ENCODE measurements around the gene CEP290.
A peak's percentile ranks its signal among the peaks of the same experiment; 100 is the strongest.

CEP290 gene

GRCh38 chr12:88141774-88142609 lies at the start of gene CEP290, which contains the start of gene TMTC3:
TSS of gene CEP290 (minus strand) at chr12:88142088. CDS start at chr12:88141307, 781 bp downstream.
TSS of gene TMTC3 (plus strand) at chr12:88142307. CDS start at chr12:88148316, 6,009 bp downstream.
- ChIA-PET CTCF (interaction anchor here (0.7 kb wide), 1 partner anchor 607 kb away, joined by 3 read pairs; no protein-coding TSS in a partner anchor), POLR2A (ENCODE audit: low non-redundant PET) (no interaction called here)
- no peak for TF ChIP-seq CTCF (conservative IDR thresholded peaks at IDR 0.05; ENCODE audit: low read depth)
- DNase-seq (ENCODE audit: low spot score) = peak; percentile 90
- H3K27ac ChIP-seq = peak within 1 kb of the TSS; percentile 90

DNA sequence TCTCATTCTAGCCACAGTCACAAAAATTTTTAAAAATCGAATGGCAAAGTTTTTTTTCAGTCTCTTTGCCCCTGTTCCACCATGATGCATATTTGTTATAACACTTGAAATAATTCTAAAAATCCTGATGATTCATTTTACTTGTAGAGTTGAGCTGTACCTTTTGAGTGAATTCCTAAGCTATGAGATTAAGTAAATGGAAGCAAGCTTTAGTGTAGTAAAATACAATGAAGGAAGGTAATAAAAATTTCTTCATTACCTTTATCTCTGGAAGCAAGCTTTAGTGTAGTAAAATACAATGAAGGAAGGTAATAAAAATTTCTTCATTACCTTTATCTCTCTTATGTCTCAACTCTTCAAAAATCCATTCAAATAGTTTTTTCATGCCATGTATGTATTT lies 46.3 kb upstream of the CEP290 start:
- no peak for TF ChIP-seq CTCF (conservative IDR thresholded peaks at IDR 0.05; ENCODE audit: low read depth)
- peak; percentile 12 for DNase-seq (ENCODE audit: low spot score)
- ChIA-PET POLR2A (ENCODE audit: low non-redundant PET) (no interaction called here), CTCF (interaction anchor here (1.1 kb wide), 1 partner anchor 773 kb away, joined by 3 read pairs; no protein-coding TSS in a partner anchor)
- no peak overlapping the region for H3K27ac ChIP-seq

DNA sequence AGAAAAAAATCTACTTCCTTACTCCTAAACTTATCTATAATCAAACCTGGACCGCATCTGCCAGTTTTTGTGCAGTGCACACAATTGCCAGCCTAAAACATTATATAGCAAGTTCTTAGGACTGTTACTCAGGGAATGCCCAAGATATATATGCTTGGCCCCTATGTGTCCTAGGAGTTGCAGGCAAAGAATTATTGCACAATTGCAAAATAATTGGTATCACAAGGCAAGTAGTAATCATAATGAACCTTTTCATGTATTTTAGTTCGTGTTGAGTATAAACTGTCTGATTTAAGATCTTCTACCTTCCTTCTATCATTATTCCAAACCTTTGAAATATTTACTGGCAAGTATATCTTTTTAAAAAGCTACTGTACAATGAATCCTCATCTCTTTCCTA lies 45.7 kb upstream of the CEP290 start:
- CTCF ChIA-PET = interaction anchor here (1.1 kb wide), 1 partner anchor 774 kb away, joined by 3 read pairs; no protein-coding TSS in a partner anchor
- no peak for DNase-seq (ENCODE audit: low spot score)
- H3K27ac ChIP-seq = no peak overlapping the region
- POLR2A ChIA-PET (ENCODE audit: low non-redundant PET) = no interaction called here
- TF ChIP-seq CTCF (conservative IDR thresholded peaks at IDR 0.05; ENCODE audit: low read depth) = no peak

DNA sequence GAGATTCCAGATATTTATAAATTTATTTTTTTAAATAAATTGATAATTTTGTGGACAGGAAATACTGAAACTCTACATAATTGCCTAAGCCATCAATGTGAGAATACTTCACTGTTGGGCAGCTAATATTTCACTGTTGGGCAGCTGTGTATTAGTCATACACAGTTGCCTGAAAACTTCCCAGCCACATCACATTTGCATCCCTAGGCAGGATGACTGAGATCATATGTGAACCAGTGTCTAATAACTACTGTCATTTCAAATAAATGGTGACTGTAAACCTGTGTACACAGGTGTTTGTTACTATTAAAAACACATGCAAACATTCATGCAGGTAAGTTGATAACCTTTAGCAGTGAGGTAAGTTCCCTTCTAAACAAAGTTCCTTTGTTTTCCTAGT lies 44.1 kb upstream of the CEP290 start:
- CTCF ChIA-PET = interaction anchor here (0.6 kb wide), 1 partner anchor 93 kb away, joined by 5 read pairs; no protein-coding TSS in a partner anchor
- H3K27ac ChIP-seq = no peak overlapping the region
- TF ChIP-seq CTCF (conservative IDR thresholded peaks at IDR 0.05; ENCODE audit: low read depth) = no peak
- POLR2A ChIA-PET (ENCODE audit: low non-redundant PET) = no interaction called here
- peak; percentile 53 for DNase-seq (ENCODE audit: low spot score)

DNA sequence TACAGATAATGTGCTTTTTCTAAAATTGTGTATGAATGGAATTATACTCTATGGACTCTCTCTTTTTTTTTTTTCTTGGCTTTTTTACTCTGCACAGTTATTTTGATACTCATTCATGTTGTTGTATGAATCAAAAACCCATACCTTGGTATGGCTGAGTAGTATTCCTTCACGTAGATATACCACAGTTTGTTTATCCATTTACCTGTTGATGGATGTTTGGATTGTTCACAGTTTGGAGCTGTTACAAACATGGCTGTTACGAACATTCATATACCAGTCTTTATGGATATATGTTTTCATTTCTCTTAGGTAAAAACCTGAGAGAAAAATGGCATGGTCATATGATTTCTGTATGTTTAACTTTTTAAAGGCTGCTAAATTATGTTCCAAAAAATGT lies 43.4 kb upstream of the CEP290 start:
- no peak overlapping the region for H3K27ac ChIP-seq
- ChIA-PET POLR2A (ENCODE audit: low non-redundant PET) (no interaction called here), CTCF (interaction anchor here (0.6 to 0.7 kb wide), 2 partner anchors 30 to 94 kb away, joined by 5 to 6 read pairs; no protein-coding TSS in a partner anchor)
- TF ChIP-seq CTCF (conservative IDR thresholded peaks at IDR 0.05; ENCODE audit: low read depth) = no peak
- DNase-seq (ENCODE audit: low spot score) = no peak

GRCh38 chr12:88184196-88184595 lies 42.3 kb upstream of the CEP290 start:
- POLR2A ChIA-PET (ENCODE audit: low non-redundant PET) = no interaction called here
- no peak for TF ChIP-seq CTCF (conservative IDR thresholded peaks at IDR 0.05; ENCODE audit: low read depth)
- CTCF ChIA-PET = interaction anchor here (0.6 kb wide), 1 partner anchor 1166 kb away, joined by 4 read pairs; no protein-coding TSS in a partner anchor
- no peak for DNase-seq (ENCODE audit: low spot score)
- no peak overlapping the region for H3K27ac ChIP-seq

All from RWPE1 (cell line).